ENCODE data around the gene CCDC88B. TPM values are rescaled to one million over a fixed set of nuclear protein-coding genes. Genes with fewer than 3 reads are reported as not detected.

The CCDC88B gene
- total RNA-seq, 1 experiment from 2014 or later = 9.6 TPM

- intact Hi-C loops (cut with micrococcal nuclease; ENCODE audit: unreplicated experiment) = no loop called here
- H3K36me3 ChIP-seq (ENCODE audit: low read depth) = no peaks in the 10 kb centered on the region
- H3K4me2 ChIP-seq = peak overlapping the region; percentile 71
- ChIA-PET POLR2A (ENCODE audit: unreplicated experiment) (interaction anchor here (1.1 kb wide), 1 partner anchor 10 kb away, joined by 5 read pairs; no protein-coding TSS in a partner anchor), CTCF (interaction anchor here (0.6 to 2.7 kb wide), 8 partner anchors 13 to 146 kb away, joined by 3 to 55 read pairs (median 10); partner anchors contain the start of genes ESRRA, PRDX5 and TRMT112)
- peak overlapping the region; percentile 83 for H3K27ac ChIP-seq
- DNase-seq = no peak
- no peaks in the 10 kb centered on the region for H3K27me3 ChIP-seq (ENCODE audit: insufficient read depth, low read depth)
- no peaks in the 10 kb centered on the region for H3K9me3 ChIP-seq (ENCODE audit: insufficient read depth, low read depth)
- H3F3A ChIP-seq (ENCODE audit: insufficient read depth, low read depth) = peaks cover 51% of the 10 kb centered on the region
- no peaks in the 10 kb centered on the region for H3K79me2 ChIP-seq (ENCODE audit: low read depth)
- no TSS peak for BruUV-seq (replicated peaks)
- no peak overlapping the region for H2AFZ ChIP-seq
- TF ChIP-seq EZH2 (IDR thresholded peaks at IDR 0.05; ENCODE audit: low read depth) = no peak
- TF ChIP-seq CTCF (conservative IDR thresholded peaks at IDR 0.05) = no peak
- H3K4me1 ChIP-seq (replicated peaks; ENCODE audit: insufficient read depth) = peaks cover 43% of the 10 kb centered on the region
- no peaks in the 10 kb centered on the region for H3K9me2 ChIP-seq (ENCODE audit: insufficient read depth)
- no peaks in the 10 kb centered on the region for H4K20me1 ChIP-seq (ENCODE audit: insufficient read depth)
- H3K4me3 ChIP-seq = no peak overlapping the region
Observed at GRCh38 chr11:64330888-64331287, 9.1 kb upstream of the CCDC88B start.

DNA sequence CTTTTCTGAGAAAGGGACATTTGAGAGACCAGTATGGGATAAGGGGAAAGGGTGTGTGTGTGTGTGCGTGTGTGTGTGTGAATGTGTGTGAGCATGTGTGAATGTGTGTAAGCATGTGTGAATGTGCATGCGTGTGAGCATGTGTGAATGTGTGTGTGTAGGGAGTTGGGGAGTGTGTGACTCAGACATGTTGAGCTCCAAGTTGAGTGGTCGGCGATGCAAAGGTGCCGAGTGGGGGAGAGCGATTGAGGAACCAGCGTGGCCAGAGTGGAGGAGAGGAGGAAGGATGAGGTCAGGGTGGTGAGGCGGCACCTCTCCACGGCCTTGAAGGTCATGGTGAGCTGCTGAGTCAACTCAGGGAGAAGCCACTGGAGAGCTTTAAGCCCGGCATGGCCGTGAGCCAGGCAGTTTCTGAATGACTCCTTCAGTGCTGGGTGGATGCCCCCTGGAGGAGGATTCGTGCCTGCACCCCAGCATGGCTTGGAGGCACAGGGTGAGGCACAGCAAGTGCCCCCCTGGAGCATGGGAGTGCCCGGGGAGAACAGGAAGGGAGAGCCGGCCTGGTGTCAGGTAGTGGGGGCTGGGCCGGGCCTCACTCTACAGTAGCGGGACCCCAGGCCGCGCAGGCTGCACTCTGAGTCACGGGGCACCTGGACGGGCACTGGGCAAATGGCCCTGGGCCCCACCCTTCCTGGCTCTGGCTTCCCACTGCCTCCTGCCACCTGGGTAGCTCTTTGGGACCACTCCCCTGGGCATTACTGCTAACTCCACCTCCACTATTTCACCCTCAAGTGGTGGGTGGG, 8.2 kb upstream of the CCDC88B start:
- no TSS peak for BruUV-seq (replicated peaks)
- Histone ChIP-seq H4K20me1 (ENCODE audit: insufficient read depth) (no peaks in the 10 kb centered on the region), H2AFZ (peak overlapping the region; percentile 56; the same call in 1 of the 2 replicates), H3K27ac (peak overlapping the region; percentile 83), H3K27me3 (ENCODE audit: insufficient read depth, low read depth) (no peaks in the 10 kb centered on the region), H3K9me3 (ENCODE audit: insufficient read depth, low read depth) (no peaks in the 10 kb centered on the region), H3K36me3 (ENCODE audit: low read depth) (no peaks in the 10 kb centered on the region), H3K4me2 (peak overlapping the region; percentile 71), H3K4me3 (no peak overlapping the region; the same call in 1 of the 2 replicates), H3K9me2 (ENCODE audit: insufficient read depth) (no peaks in the 10 kb centered on the region), H3F3A (ENCODE audit: insufficient read depth, low read depth) (peaks cover 56% of the 10 kb centered on the region), H3K4me1 (replicated peaks; ENCODE audit: insufficient read depth) (peaks cover 51% of the 10 kb centered on the region), H3K79me2 (ENCODE audit: low read depth) (no peaks in the 10 kb centered on the region)
- TF ChIP-seq CTCF (conservative IDR thresholded peaks at IDR 0.05) (peak; percentile 88), EZH2 (IDR thresholded peaks at IDR 0.05; ENCODE audit: low read depth) (no peak)
- peak; percentile 97 to 99 for DNase-seq
- ChIA-PET POLR2A (ENCODE audit: unreplicated experiment) (interaction anchor here (0.6 to 1.4 kb wide), 6 partner anchors 10 to 127 kb away, joined by 3 to 23 read pairs (median 6); partner anchors contain the start of genes PRDX5 and TRMT112), CTCF (interaction anchor here (0.6 to 2.7 kb wide), 16 partner anchors 10 to 147 kb away, joined by 3 to 55 read pairs (median 4); partner anchors contain the start of genes ESRRA, PRDX5 and TRMT112)
- intact Hi-C loops (cut with micrococcal nuclease; ENCODE audit: unreplicated experiment) = loop anchor here (1.0 kb wide), 3 partner anchors 10 to 25 kb away; partner anchors contain the start of gene TRMT112

GRCh38 chr11:64333556-64333955, 6.4 kb upstream of the CCDC88B start:
- Histone ChIP-seq H3K27me3 (ENCODE audit: insufficient read depth, low read depth) (no peaks in the 10 kb centered on the region), H3K4me2 (no peak overlapping the region), H3K4me1 (replicated peaks; ENCODE audit: insufficient read depth) (peaks cover 51% of the 10 kb centered on the region), H3K36me3 (ENCODE audit: low read depth) (no peaks in the 10 kb centered on the region), H3K9me2 (ENCODE audit: insufficient read depth) (no peaks in the 10 kb centered on the region), H3K27ac (no peak overlapping the region), H2AFZ (no peak overlapping the region), H3K4me3 (no peak overlapping the region), H3K9me3 (ENCODE audit: insufficient read depth, low read depth) (no peaks in the 10 kb centered on the region), H4K20me1 (ENCODE audit: insufficient read depth) (no peaks in the 10 kb centered on the region), H3K79me2 (ENCODE audit: low read depth) (no peaks in the 10 kb centered on the region), H3F3A (ENCODE audit: insufficient read depth, low read depth) (peaks cover 55% of the 10 kb centered on the region)
- TF ChIP-seq EZH2 (IDR thresholded peaks at IDR 0.05; ENCODE audit: low read depth) = no peak
- no peak for TF ChIP-seq CTCF (conservative IDR thresholded peaks at IDR 0.05)
- CTCF ChIA-PET = interaction anchor here (0.7 to 2.7 kb wide), 2 partner anchors 16 to 72 kb away, joined by 15 to 55 read pairs; partner anchors contain the start of genes PRDX5 and TRMT112
- intact Hi-C loops (cut with micrococcal nuclease; ENCODE audit: unreplicated experiment) = no loop called here
- BruUV-seq (replicated peaks) = no TSS peak
- no peak for DNase-seq
- POLR2A ChIA-PET (ENCODE audit: unreplicated experiment) = no interaction called here
